AG09319 (cell line): Measurements from ENCODE around the gene KCNK5.

Experiments used
- DNase-seq: peaks from one replicate; pipeline ENCODE4 v3.0.0-alpha.2; 2010; ENCODE audit warnings: low read depth; ENCODE audit errors: extremely low read depth
- CTCF ChIP-seq: IDR thresholded peaks from 2 replicates; pipeline ENCODE4 v1.5.1; 2011; ENCODE audit warnings: low read depth, mild to moderate bottlenecking, inconsistent platforms, low read length, moderate library complexity

Gene KCNK5

GRCh38 chr6:39144481-39145173, 84.6 kb downstream of the KCNK5 start:
- no peak for DNase-seq
- no peak for TF ChIP-seq CTCF

- no peak for TF ChIP-seq CTCF
- no peak for DNase-seq
Observed at GRCh38 chr6:39143238-39143930, 85.9 kb downstream of the KCNK5 start.

GRCh38 chr6:39140556-39141167, 88.6 kb downstream of the KCNK5 start:
- TF ChIP-seq CTCF = no peak
- no peak for DNase-seq
